Progenitor cell of endocrine pancreas (in vitro differentiated cells): Measurements from ENCODE around the gene MYBL2. TPM values are rescaled to one million over a fixed set of nuclear protein-coding genes. Genes with fewer than 3 reads are reported as not detected.

ENCODE experiments used
- DNase-seq: peaks from one replicate; pipeline ENCODE4 v3.0.0; 2021; ENCODE audit warnings: low spot score; ENCODE audit not compliant: unreplicated experiment
- H3K27ac Mint-ChIP-seq: 2 replicates; pipeline ENCODE4 v1.8.0; 2021; ENCODE audit warnings: mild to moderate bottlenecking, moderate library complexity, mixed read lengths
- H3K27me3 Mint-ChIP-seq: 2 replicates; pipeline ENCODE4 v1.8.0; 2021; ENCODE audit warnings: mixed read lengths
- H3K36me3 Mint-ChIP-seq: 2 replicates; pipeline ENCODE4 v1.8.0; 2022; ENCODE audit warnings: mixed read lengths; ENCODE audit not compliant: insufficient read depth
- H3K4me1 Mint-ChIP-seq: 2 replicates; pipeline ENCODE4 v1.8.0; 2021; ENCODE audit warnings: low read depth, mixed read lengths
- H3K4me3 Mint-ChIP-seq: 2 replicates; pipeline ENCODE4 v1.8.0; 2021; ENCODE audit warnings: low read depth, mild to moderate bottlenecking, moderate library complexity, mixed read lengths
- H3K9me3 Mint-ChIP-seq: 2 replicates; pipeline ENCODE4 v1.8.0; 2021; ENCODE audit warnings: low read depth, mixed read lengths
- CTCF ChIP-seq: fragments of 200-600 bp; sonication (generic); IDR thresholded peaks from one replicate; pipeline ENCODE4 v1.5.0; 2021; ENCODE audit warnings: antibody characterized with exemption, mild to moderate bottlenecking; ENCODE audit not compliant: unreplicated experiment
- total RNA-seq: library from RNA; stranded (reverse); gene quantifications from 2 replicates; pipeline ENCODE4 v1.2.1, GENCODE V29; 2021

Gene MYBL2
- total RNA-seq, 1 donor from 2014 or later = 43.3 TPM

DNA sequence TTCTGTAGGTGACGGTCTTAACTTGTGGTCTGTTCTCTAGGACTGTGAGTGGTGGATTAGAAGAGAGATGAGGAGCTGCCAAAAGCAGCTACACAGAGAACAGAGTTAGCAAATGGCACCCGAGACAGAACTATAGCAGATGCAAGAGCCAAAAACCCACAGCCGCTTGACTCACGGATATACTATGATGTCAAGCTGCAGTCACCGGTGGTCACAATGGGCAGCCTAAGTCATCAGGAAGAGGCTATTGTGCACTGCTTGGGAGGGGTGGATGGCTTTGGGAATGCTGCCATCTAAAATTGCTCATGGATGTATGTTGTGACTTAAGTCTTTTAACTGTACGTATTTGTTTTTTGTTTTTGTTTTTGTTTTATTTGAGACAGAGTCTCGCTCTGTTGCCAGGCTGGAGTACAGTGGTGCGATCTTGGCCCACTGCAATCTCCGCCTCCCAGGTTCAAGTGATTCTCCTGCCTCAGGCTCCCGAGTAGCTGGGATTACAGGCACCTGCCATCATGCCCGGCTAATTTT, 60.0 kb downstream of the MYBL2 start, which contains the start of gene GTSF1L:
TSS of gene GTSF1L (minus strand) at position 192 of the 528 bp plus-strand sequence. CDS start 308 bp downstream, outside the sequence.
- Mint-ChIP-seq H3K4me3 (no peak within 1 kb of the TSS), H3K27ac (peak within 1 kb of the TSS; percentile 33), H3K9me3 (no peaks in the 10 kb centered on the region), H3K4me1 (no peaks in the 10 kb centered on the region), H3K27me3 (peaks cover 6% of the 10 kb centered on the region), H3K36me3 (no peaks in the 10 kb centered on the region)
- TF ChIP-seq CTCF = no peak
- no peak for DNase-seq

- H3K4me3 Mint-ChIP-seq = no peak overlapping the region
- no peak for TF ChIP-seq CTCF
- no peaks in the 10 kb centered on the region for H3K9me3 Mint-ChIP-seq
- H3K36me3 Mint-ChIP-seq = no peaks in the 10 kb centered on the region
- H3K27ac Mint-ChIP-seq = no peak overlapping the region
- DNase-seq = no peak
- peaks cover 10% of the 10 kb centered on the region for H3K27me3 Mint-ChIP-seq
- no peaks in the 10 kb centered on the region for H3K4me1 Mint-ChIP-seq
Measured at GRCh38 chr20:43727980-43728590, 61.2 kb downstream of the MYBL2 start.

DNA sequence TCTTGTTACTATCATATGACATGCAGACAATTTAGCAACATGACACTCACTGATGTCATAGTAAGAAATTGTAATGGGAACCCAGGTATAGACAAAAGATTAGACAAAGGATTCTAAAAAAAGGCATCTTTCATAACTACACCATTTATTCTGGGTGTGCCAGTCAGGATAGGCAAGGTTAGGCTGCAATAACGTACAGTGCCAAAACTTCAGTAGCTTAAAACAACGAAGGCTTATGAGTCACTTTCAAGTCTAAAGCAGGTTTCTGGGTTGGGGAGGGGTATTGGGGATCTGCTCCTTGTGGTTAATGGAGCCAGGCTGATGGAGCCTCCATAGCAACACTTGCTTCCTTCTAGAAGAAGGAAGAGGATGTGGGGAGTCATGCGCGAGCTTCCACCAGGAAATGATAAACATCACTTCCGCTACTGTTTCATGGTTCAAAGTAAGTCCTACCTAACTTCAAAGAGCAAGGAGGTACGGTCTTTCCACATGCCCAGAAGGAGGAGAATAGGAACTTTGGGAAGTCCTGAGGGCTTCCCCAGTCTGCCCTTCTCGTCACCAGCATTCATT, 61.9 kb downstream of the MYBL2 start:
- Mint-ChIP-seq H3K9me3 (no peaks in the 10 kb centered on the region), H3K27me3 (peaks cover 10% of the 10 kb centered on the region)
- no peak for DNase-seq

GRCh38 chr20:43731469-43731868, 64.6 kb downstream of the MYBL2 start:
- no peak for DNase-seq
- Mint-ChIP-seq H3K27me3 (peaks cover 14% of the 10 kb centered on the region), H3K36me3 (no peaks in the 10 kb centered on the region), H3K27ac (no peak overlapping the region), H3K4me1 (no peaks in the 10 kb centered on the region), H3K4me3 (no peak overlapping the region), H3K9me3 (no peaks in the 10 kb centered on the region)
- no peak for TF ChIP-seq CTCF

More for the DNA sequence above, 61.9 kb downstream of the MYBL2 start:
- no peak for TF ChIP-seq CTCF
- H3K4me1 Mint-ChIP-seq = no peaks in the 10 kb centered on the region
- no peak overlapping the region for H3K27ac Mint-ChIP-seq
- no peak overlapping the region for H3K4me3 Mint-ChIP-seq
- H3K36me3 Mint-ChIP-seq = no peaks in the 10 kb centered on the region

GRCh38 chr20:43731927-43732326, 65.0 kb downstream of the MYBL2 start:
- H3K27me3 Mint-ChIP-seq = peaks cover 11% of the 10 kb centered on the region
- no peaks in the 10 kb centered on the region for H3K36me3 Mint-ChIP-seq
- H3K4me3 Mint-ChIP-seq = no peak overlapping the region
- no peaks in the 10 kb centered on the region for H3K4me1 Mint-ChIP-seq
- H3K27ac Mint-ChIP-seq = no peak overlapping the region
- no peak for DNase-seq
- H3K9me3 Mint-ChIP-seq = no peaks in the 10 kb centered on the region
- TF ChIP-seq CTCF = no peak
